CD14-positive monocyte (primary cell): ENCODE data around the gene PBX3. TPM values are rescaled to one million over a fixed set of nuclear protein-coding genes. Genes with fewer than 3 reads are reported as not detected.

Experiments used
- DNase-seq, 3 donors: peaks; one replicate each; pipeline ENCODE4 v3.0.0-alpha.2; 2011 to 2022
- H2AFZ ChIP-seq: 2 replicates; pipeline ENCODE4 v1.6.0; 2012; ENCODE audit warnings: mild to moderate bottlenecking, low read depth, low read length, inconsistent platforms; ENCODE audit not compliant: insufficient read depth, poor library complexity, severe bottlenecking
- H3K27ac ChIP-seq, 2 donors: 1 replicate in 1 of 2; 2 replicates in 1 of 2; pipeline ENCODE4 v1.5.1; 2012 to 2013; ENCODE audit warnings: low read length in 2 of 2, control low read depth in 1 of 2, inconsistent platforms in 1 of 2, low read depth in 1 of 2, mild to moderate bottlenecking in 1 of 2
- H3K27me3 ChIP-seq, 2 donors: one replicate each; pipeline versions ENCODE4 v1.6.0 to v1.6.1; 2011 to 2013; ENCODE audit warnings: low read length in 2 of 2; ENCODE audit not compliant: control insufficient read depth in 2 of 2, insufficient read depth in 2 of 2
- H3K36me3 ChIP-seq, 2 donors: replicated peaks in 1 of 2; 1 replicate in 1 of 2; 2 replicates in 1 of 2; pipeline versions ENCODE4 v1.5.1 to v1.6.1; 2012 to 2013; ENCODE audit warnings: low read length in 2 of 2, control low read depth in 1 of 2, inconsistent platforms in 1 of 2, mild to moderate bottlenecking in 1 of 2; ENCODE audit not compliant: insufficient read depth in 2 of 2, control insufficient read depth in 1 of 2
- H3K4me1 ChIP-seq, 2 donors: 1 replicate in 1 of 2; 2 replicates in 1 of 2; pipeline versions ENCODE4 v1.5.1 to v1.6.1; 2012 to 2013; ENCODE audit warnings: low read length in 2 of 2, control low read depth in 1 of 2, inconsistent platforms in 1 of 2, mild to moderate bottlenecking in 1 of 2, moderate library complexity in 1 of 2; ENCODE audit not compliant: insufficient read depth in 2 of 2, control insufficient read depth in 1 of 2
- H3K4me2 ChIP-seq: replicated peaks from 2 replicates; pipeline ENCODE3; 2012; ENCODE audit warnings: low read length, moderate library complexity, mild to moderate bottlenecking; ENCODE audit not compliant: poor library complexity, severe bottlenecking; ENCODE audit errors: extremely low read depth
- H3K4me3 ChIP-seq, 3 experiments: fragments of 200-600 bp in 1 of 3; sonication (generic) in 1 of 3; replicated peaks in 1 of 3; 1 replicate in 2 of 3; 2 replicates in 1 of 3; pipeline ENCODE4 v1.5.1; 2011 to 2013; ENCODE audit warnings: low read length in 3 of 3, mild to moderate bottlenecking in 3 of 3, control low read depth in 2 of 3, low read depth in 2 of 3, inconsistent platforms in 1 of 3, moderate library complexity in 1 of 3
- H3K79me2 ChIP-seq: 2 replicates; pipeline ENCODE4 v1.6.0; 2012; ENCODE audit warnings: mild to moderate bottlenecking, control low read depth, inconsistent platforms, low read length, moderate library complexity; ENCODE audit not compliant: insufficient read depth
- H3K9ac ChIP-seq: 2 replicates; pipeline ENCODE4 v1.6.0; 2017; ENCODE audit warnings: low read length, mild to moderate bottlenecking; ENCODE audit not compliant: insufficient read depth, poor library complexity, severe bottlenecking
- H3K9me3 ChIP-seq, 2 donors: replicated peaks in 1 of 2; 1 replicate in 1 of 2; 2 replicates in 1 of 2; pipeline versions ENCODE4 v1.5.1 to v1.6.1; 2012 to 2013; ENCODE audit warnings: low read length in 2 of 2, control low read depth in 1 of 2; ENCODE audit not compliant: control insufficient read depth in 1 of 2, insufficient read depth in 1 of 2
- H4K20me1 ChIP-seq: 2 replicates; pipeline ENCODE4 v1.6.0; 2012; ENCODE audit warnings: mild to moderate bottlenecking, low read length, control low read depth, moderate library complexity; ENCODE audit not compliant: insufficient read depth
- H3K27ac Mint-ChIP-seq, 7 donors: one replicate each; pipeline ENCODE4 v1.8.0; 2020; ENCODE audit warnings: mild to moderate bottlenecking in 7 of 7, mixed read lengths in 7 of 7, moderate library complexity in 6 of 7, inconsistent platforms in 2 of 7
- H3K27me3 Mint-ChIP-seq, 3 donors: one replicate each; pipeline ENCODE4 v1.8.0; 2021 to 2022; ENCODE audit warnings: low read depth in 3 of 3, mild to moderate bottlenecking in 3 of 3, mixed read lengths in 3 of 3, moderate library complexity in 3 of 3, inconsistent platforms in 1 of 3
- H3K36me3 Mint-ChIP-seq, 2 donors: one replicate each; pipeline ENCODE4 v1.8.0; 2020; ENCODE audit warnings: mixed read lengths in 2 of 2, inconsistent platforms in 1 of 2, mild to moderate bottlenecking in 1 of 2
- H3K4me1 Mint-ChIP-seq: one replicate; pipeline ENCODE4 v1.8.0; 2020; ENCODE audit warnings: mild to moderate bottlenecking, mixed read lengths
- H3K4me3 Mint-ChIP-seq, 2 donors: one replicate each; pipeline ENCODE4 v1.8.0; 2020; ENCODE audit warnings: mild to moderate bottlenecking in 2 of 2, mixed read lengths in 2 of 2, moderate library complexity in 1 of 2
- H3K9me3 Mint-ChIP-seq, 7 donors: one replicate each; pipeline ENCODE4 v1.8.0; 2020 to 2022; ENCODE audit warnings: mixed read lengths in 7 of 7, mild to moderate bottlenecking in 6 of 7, moderate library complexity in 6 of 7, inconsistent platforms in 2 of 7
- WGBS: methylation state at CpG from one replicate; pipeline ENCODE4 v1.1.5; 2013; ENCODE audit warnings: missing lambda C conversion rate; ENCODE audit not compliant: insufficient coverage; 5-methylcytosine and 5-hydroxymethylcytosine counted together
- intact Hi-C, 2 donors: fragments of 100-400 bp; cut with micrococcal nuclease; formaldehyde crosslinking; loops; one replicate each; pipeline versions ENCODE4 v1.15.0 to v1.15.1; 2023
- polyA plus RNA-seq, 3 donors: library from polyadenylated mRNA; depleted of rRNA in 1 of 3; unstranded in 2 of 3; stranded (reverse) in 1 of 3; fragments of 300-500 nt in 2 of 3; fragments of >200 nt in 1 of 3; fragmentation: Illumina TruSeq in 2 of 3; gene quantifications; 1 replicate in 2 of 3; 2 replicates in 1 of 3; pipeline ENCODE4 v1.2.3, GENCODE V29; 2012 to 2021
- TF ChIP-seq, protein P1 (sequence below): fragments of 200-600 bp; IDR thresholded peaks from one replicate; pipeline ENCODE4 v1.8.0; 2022; ENCODE audit warnings: antibody characterized with exemption, mild to moderate bottlenecking

PBX3 gene
- polyA plus RNA-seq, 3 donors = 6.6 to 22.7 (median 7.1) TPM

DNA sequence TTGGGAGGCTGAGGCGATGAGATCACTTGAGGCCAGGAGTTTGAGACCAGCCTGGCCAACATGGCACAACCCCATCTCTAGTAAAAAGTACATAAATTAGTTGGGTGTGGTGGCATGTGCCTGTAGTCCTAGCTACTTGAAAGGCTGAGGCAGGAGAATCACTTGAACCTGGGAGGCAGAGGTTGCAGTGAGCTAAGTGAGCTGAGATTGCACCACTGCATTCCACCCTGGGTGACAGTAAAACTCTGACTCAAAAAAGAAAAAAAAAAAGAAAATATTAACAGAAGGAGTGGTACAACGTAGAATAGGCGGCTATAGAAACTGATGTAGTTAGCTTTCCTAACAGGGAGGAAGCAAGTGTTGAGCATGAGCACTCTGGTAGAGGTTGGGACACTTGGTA, 59.9 kb downstream of the PBX3 start:
- intact Hi-C loops = no loop called here
- no peak for DNase-seq
- no peaks in the 10 kb centered on the region for H3K9me3 ChIP-seq
- H3K9me3 Mint-ChIP-seq = peaks cover 0 to 1% (median 0%) of the 10 kb centered on the region in 7 donors
- no peaks in the 10 kb centered on the region for H3K4me1 ChIP-seq
- no peaks in the 10 kb centered on the region for H3K27me3 ChIP-seq
- no peak overlapping the region for H3K4me2 ChIP-seq
- TF ChIP-seq, protein P1, sequence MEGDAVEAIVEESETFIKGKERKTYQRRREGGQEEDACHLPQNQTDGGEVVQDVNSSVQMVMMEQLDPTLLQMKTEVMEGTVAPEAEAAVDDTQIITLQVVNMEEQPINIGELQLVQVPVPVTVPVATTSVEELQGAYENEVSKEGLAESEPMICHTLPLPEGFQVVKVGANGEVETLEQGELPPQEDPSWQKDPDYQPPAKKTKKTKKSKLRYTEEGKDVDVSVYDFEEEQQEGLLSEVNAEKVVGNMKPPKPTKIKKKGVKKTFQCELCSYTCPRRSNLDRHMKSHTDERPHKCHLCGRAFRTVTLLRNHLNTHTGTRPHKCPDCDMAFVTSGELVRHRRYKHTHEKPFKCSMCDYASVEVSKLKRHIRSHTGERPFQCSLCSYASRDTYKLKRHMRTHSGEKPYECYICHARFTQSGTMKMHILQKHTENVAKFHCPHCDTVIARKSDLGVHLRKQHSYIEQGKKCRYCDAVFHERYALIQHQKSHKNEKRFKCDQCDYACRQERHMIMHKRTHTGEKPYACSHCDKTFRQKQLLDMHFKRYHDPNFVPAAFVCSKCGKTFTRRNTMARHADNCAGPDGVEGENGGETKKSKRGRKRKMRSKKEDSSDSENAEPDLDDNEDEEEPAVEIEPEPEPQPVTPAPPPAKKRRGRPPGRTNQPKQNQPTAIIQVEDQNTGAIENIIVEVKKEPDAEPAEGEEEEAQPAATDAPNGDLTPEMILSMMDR = no peak
- no CpG with 5 or more reads among the region's 3 CpGs for WGBS
- no peak overlapping the region for H3K4me3 ChIP-seq
- H2AFZ ChIP-seq = no peak overlapping the region
- H3K27ac Mint-ChIP-seq = no peak overlapping the region
- H3K27ac ChIP-seq = no peak overlapping the region
- no peaks in the 10 kb centered on the region for H4K20me1 ChIP-seq
- H3K4me1 Mint-ChIP-seq = no peaks in the 10 kb centered on the region
- no peak overlapping the region for H3K4me3 Mint-ChIP-seq
- H3K27me3 Mint-ChIP-seq = no peaks in the 10 kb centered on the region
- H3K79me2 ChIP-seq = peaks cover 3% of the 10 kb centered on the region
- no peaks in the 10 kb centered on the region for H3K36me3 ChIP-seq
- H3K36me3 Mint-ChIP-seq = peaks cover 9 to 11% of the 10 kb centered on the region in 2 donors
- H3K9ac ChIP-seq = no peak overlapping the region

DNA sequence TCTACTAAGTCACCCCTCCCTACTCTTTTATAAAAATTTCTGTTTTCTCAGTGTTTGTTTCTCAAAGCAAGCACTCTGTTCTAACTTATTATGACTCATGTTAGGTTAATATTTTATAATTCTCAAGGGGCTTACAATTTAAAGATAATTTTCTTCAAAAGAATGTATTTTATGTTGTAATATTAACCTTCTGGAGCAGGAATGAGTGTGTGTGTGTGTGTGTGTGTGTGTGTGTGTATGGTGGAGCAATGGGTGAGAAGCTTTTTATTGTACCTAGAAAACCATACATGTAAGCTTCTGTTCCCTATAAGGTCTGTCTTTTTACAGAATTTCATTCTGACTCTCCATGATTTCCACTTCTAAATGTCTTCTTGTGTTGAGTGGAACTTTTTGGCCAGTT, 63.0 kb downstream of the PBX3 start:
- H3K36me3 Mint-ChIP-seq = peaks cover 7% of the 10 kb centered on the region in 2 donors
- Histone ChIP-seq H3K9me3 (no peaks in the 10 kb centered on the region), H3K4me1 (no peaks in the 10 kb centered on the region), H2AFZ (no peak overlapping the region), H3K27me3 (no peaks in the 10 kb centered on the region), H4K20me1 (no peaks in the 10 kb centered on the region), H3K27ac (no peak overlapping the region), H3K36me3 (no peaks in the 10 kb centered on the region), H3K4me2 (no peak overlapping the region), H3K79me2 (peaks cover 3% of the 10 kb centered on the region), H3K9ac (no peak overlapping the region), H3K4me3 (no peak overlapping the region)
- H3K9me3 Mint-ChIP-seq = peaks cover 0 to 1% (median 0%) of the 10 kb centered on the region in 7 donors
- TF ChIP-seq, protein P1 = no peak
- H3K27ac Mint-ChIP-seq = no peak overlapping the region
- H3K27me3 Mint-ChIP-seq = no peaks in the 10 kb centered on the region
- DNase-seq = no peak
- intact Hi-C loops = no loop called here
- no peak overlapping the region for H3K4me3 Mint-ChIP-seq
- no peaks in the 10 kb centered on the region for H3K4me1 Mint-ChIP-seq
